SK-N-SH (cell line): ENCODE data around the gene POLR3GL. TPM values are rescaled to one million over a fixed set of nuclear protein-coding genes. Genes with fewer than 3 reads are reported as not detected.
A peak's percentile ranks its signal among the peaks of the same experiment; 100 is the strongest.

Source experiments
- CTCF ChIA-PET: fragments of 300-600, 350-600 bp; formaldehyde crosslinking; extraction: SDS; loops from one replicate; lab custom pipeline; 2021; lab: Yijun Ruan, JAX
- POLR2A ChIA-PET: fragments of 350-600 bp; sonication (Branson Sonifier 250); formaldehyde crosslinking; extraction: SDS; loops from one replicate; lab custom pipeline; 2020; ENCODE audit warnings: antibody characterized with exemption, inconsistent platforms; lab: Yijun Ruan, JAX
- DNase-seq: peaks from one replicate; pipeline ENCODE4 v3.0.0; 2012
- H2AFZ ChIP-seq: fragments of 200-600 bp; sonication (generic); 2 replicates; pipeline ENCODE4 v1.8.1; 2016; ENCODE audit warnings: antibody characterized with exemption, mild to moderate bottlenecking, low read depth
- H3F3A ChIP-seq: fragments of 200-600 bp; sonication (generic); replicated peaks from 2 replicates; pipeline ENCODE3; 2016; ENCODE audit warnings: antibody characterized with exemption, mild to moderate bottlenecking; ENCODE audit not compliant: insufficient read depth
- H3K27ac ChIP-seq, 2 experiments: fragments of 200-500 bp in 1 of 2; fragments of 200-600 bp in 1 of 2; sonication (Bioruptor generic) in 1 of 2; sonication (generic), shearing (Covaris generic) in 1 of 2; 2 replicates each; pipeline versions ENCODE4 v1.5.1 to v1.6.1; 2014 to 2016; ENCODE audit warnings: low read depth in 2 of 2, inconsistent platforms in 1 of 2, low read length in 1 of 2, mild to moderate bottlenecking in 1 of 2, mixed read lengths in 1 of 2
- H3K27me3 ChIP-seq: fragments of 200-600 bp; sonication (generic), shearing (Covaris generic); 2 replicates; pipeline ENCODE4 v1.6.1; 2016; ENCODE audit warnings: mixed run types; ENCODE audit not compliant: insufficient read depth
- H3K36me3 ChIP-seq, 2 experiments: fragments of 200-500 bp in 1 of 2; fragments of 200-600 bp in 1 of 2; sonication (Bioruptor generic) in 1 of 2; sonication (generic) in 1 of 2; replicated peaks in 1 of 2; 2 replicates each; pipeline versions ENCODE3 to v1.5.1; 2014 to 2016; ENCODE audit warnings: low read length in 1 of 2, mild to moderate bottlenecking in 1 of 2; ENCODE audit not compliant: insufficient read depth in 2 of 2, control insufficient read depth in 1 of 2
- H3K4me1 ChIP-seq, 2 experiments: fragments of 200-500 bp in 1 of 2; fragments of 200-600 bp in 1 of 2; sonication (Bioruptor generic) in 1 of 2; sonication (generic), shearing (Covaris generic) in 1 of 2; 2 replicates each; pipeline versions ENCODE4 v1.5.1 to v1.6.1; 2014 to 2016; ENCODE audit warnings: low read depth in 1 of 2, low read length in 1 of 2, mixed run types in 1 of 2; ENCODE audit not compliant: insufficient read depth in 2 of 2, control insufficient read depth in 1 of 2
- H3K4me2 ChIP-seq: fragments of 200-600 bp; sonication (generic), shearing (Covaris generic); 2 replicates; pipeline ENCODE4 v1.6.1; 2017; ENCODE audit warnings: mixed run types
- H3K4me3 ChIP-seq, 2 experiments: fragments of 200-500 bp in 1 of 2; fragments of 200-600 bp in 1 of 2; sonication (Bioruptor generic) in 1 of 2; sonication (generic), shearing (Covaris generic) in 1 of 2; 2 replicates each; pipeline versions ENCODE4 v1.5.1 to v1.8.1; 2014 to 2016; ENCODE audit warnings: low read depth in 2 of 2, inconsistent platforms in 1 of 2, low read length in 1 of 2, mild to moderate bottlenecking in 1 of 2, mixed read lengths in 1 of 2, moderate library complexity in 1 of 2
- H3K79me2 ChIP-seq: fragments of 200-600 bp; sonication (generic); 2 replicates; pipeline ENCODE4 v1.8.1; 2017; ENCODE audit warnings: mild to moderate bottlenecking; ENCODE audit not compliant: insufficient read depth
- H3K9ac ChIP-seq: fragments of 200-600 bp; sonication (generic); 2 replicates; pipeline ENCODE4 v1.6.1; 2017; ENCODE audit warnings: mixed run types
- H3K9me2 ChIP-seq: fragments of 200-600 bp; sonication (generic); 2 replicates; pipeline ENCODE4 v1.6.1; 2017; ENCODE audit warnings: mixed run types
- H3K9me3 ChIP-seq: fragments of 200-600 bp; sonication (generic); 2 replicates; pipeline ENCODE4 v1.6.1; 2017; ENCODE audit warnings: mixed run types, mild to moderate bottlenecking, moderate library complexity
- H4K20me1 ChIP-seq: fragments of 200-600 bp; sonication (generic); 2 replicates; pipeline ENCODE4 v1.6.1; 2017; ENCODE audit warnings: mild to moderate bottlenecking, mixed run types; ENCODE audit not compliant: insufficient read depth
- EZH2phosphoT487 ChIP-seq: fragments of 200-600 bp; sonication (generic); IDR thresholded peaks from 2 replicates; pipeline ENCODE4 v1.6.1; 2017; ENCODE audit warnings: low read depth, mixed run types, mild to moderate bottlenecking, antibody characterized with exemption, moderate library complexity, borderline replicate concordance
- FOXM1 ChIP-seq: IDR thresholded peaks from 2 replicates; pipeline ENCODE4 v1.4.0; 2012; ENCODE audit warnings: low read depth, mild to moderate bottlenecking
- GATA2 ChIP-seq: sonication (generic); formaldehyde crosslinking; IDR thresholded peaks from 2 replicates; pipeline ENCODE4 v1.5.0; 2020; ENCODE audit warnings: mild to moderate bottlenecking, missing genetic modification reagents
- MEF2A ChIP-seq: IDR thresholded peaks from 2 replicates; pipeline ENCODE4 v1.4.0; 2012; ENCODE audit warnings: low read depth, borderline replicate concordance
- MXI1 ChIP-seq: IDR thresholded peaks from 2 replicates; pipeline ENCODE4 v1.6.1; 2012; ENCODE audit warnings: mild to moderate bottlenecking, low read depth, low read length, improper control_type of control experiment
- NRF1 ChIP-seq: IDR thresholded peaks from 2 replicates; pipeline ENCODE4 v1.6.1; 2012; ENCODE audit warnings: low read depth, mild to moderate bottlenecking, low read length
- POLR2AphosphoS5 ChIP-seq: IDR thresholded peaks from 2 replicates; pipeline ENCODE4 v1.6.1; 2012; ENCODE audit warnings: low read depth, low read length
- RCOR1 ChIP-seq: fragments of 150-350 bp; IDR thresholded peaks from 2 replicates; pipeline ENCODE4 v1.6.1; 2017; ENCODE audit warnings: antibody characterized with exemption, low read length
- RFX5 ChIP-seq: IDR thresholded peaks from 2 replicates; pipeline ENCODE4 v1.6.1; 2012; ENCODE audit warnings: mild to moderate bottlenecking, improper control_type of control experiment, low read length
- RXRA ChIP-seq: IDR thresholded peaks from 2 replicates; pipeline ENCODE4 v1.4.0; 2012; ENCODE audit warnings: low read depth, mild to moderate bottlenecking, borderline replicate concordance
- SMC3 ChIP-seq: IDR thresholded peaks from 2 replicates; pipeline ENCODE4 v1.6.1; 2012; ENCODE audit warnings: low read depth, low read length, improper control_type of control experiment
- TAF1 ChIP-seq: IDR thresholded peaks from 2 replicates; pipeline ENCODE4 v1.6.1; 2012; ENCODE audit warnings: low read depth, mild to moderate bottlenecking, low read length, moderate library complexity, borderline replicate concordance
- TEAD4 ChIP-seq: IDR thresholded peaks from 2 replicates; pipeline ENCODE4 v1.4.0; 2012; ENCODE audit warnings: mild to moderate bottlenecking, borderline replicate concordance; ENCODE audit not compliant: insufficient read depth
- YY1 ChIP-seq: IDR thresholded peaks from 2 replicates; pipeline ENCODE4 v1.4.0; 2012; ENCODE audit warnings: low read depth, mild to moderate bottlenecking
- WGBS: methylation state at CpG from one replicate; pipeline ENCODE4 v1.1.6; 2017; ENCODE audit warnings: low lambda C conversion rate; 5-methylcytosine and 5-hydroxymethylcytosine counted together
- polyA plus RNA-seq, 3 experiments: library from polyadenylated mRNA; depleted of rRNA; stranded (reverse); fragments of >200 nt; gene quantifications; 2 replicates each; pipeline ENCODE4 v1.2.3, GENCODE V29; 2012
- TF ChIP-seq, protein P1 (sequence below): IDR thresholded peaks from 2 replicates; pipeline ENCODE4 v1.4.0; 2012; ENCODE audit warnings: low read depth, borderline replicate concordance
- TF ChIP-seq, protein P2 (sequence below): IDR thresholded peaks from 2 replicates; pipeline ENCODE4; 2012
- TF ChIP-seq, protein P3 (sequence below): IDR thresholded peaks from 2 replicates; pipeline ENCODE4 v1.6.1; 2012; ENCODE audit warnings: mild to moderate bottlenecking, low read depth, low read length, moderate library complexity
- TF ChIP-seq, protein P4 (sequence below): IDR thresholded peaks from 2 replicates; pipeline ENCODE4 v1.4.0; 2012; ENCODE audit warnings: low read depth, borderline replicate concordance
- TF ChIP-seq, protein P5 (sequence below): fragments of 150-350 bp; IDR thresholded peaks from 2 replicates; pipeline ENCODE4 v1.6.1; 2016; ENCODE audit warnings: mild to moderate bottlenecking, low read depth, low read length

Gene POLR3GL
- polyA plus RNA-seq, 1 of the 3 experiments (the other 2 are of a cell fraction) = 15.8 TPM

DNA sequence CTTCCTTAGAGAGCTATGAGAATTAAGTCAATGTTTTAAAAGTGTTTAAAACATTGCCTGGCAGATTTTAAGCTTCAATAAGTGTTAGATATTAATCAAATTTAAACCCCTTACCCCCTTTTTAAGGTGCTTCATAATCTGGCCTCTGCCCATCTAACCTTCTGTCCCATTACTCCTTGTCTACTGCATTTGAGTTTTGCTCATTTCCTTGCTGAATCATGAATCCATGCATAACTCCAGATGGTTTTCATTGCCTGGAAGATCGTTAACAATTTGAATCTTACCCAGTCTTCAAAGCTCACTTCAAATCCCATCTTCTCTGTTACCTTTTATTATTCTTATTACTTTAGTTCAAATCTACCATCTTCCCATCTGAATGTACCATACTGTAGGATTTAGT is 52.4 kb downstream of the POLR3GL start (continued):
- TF ChIP-seq, protein P1, sequence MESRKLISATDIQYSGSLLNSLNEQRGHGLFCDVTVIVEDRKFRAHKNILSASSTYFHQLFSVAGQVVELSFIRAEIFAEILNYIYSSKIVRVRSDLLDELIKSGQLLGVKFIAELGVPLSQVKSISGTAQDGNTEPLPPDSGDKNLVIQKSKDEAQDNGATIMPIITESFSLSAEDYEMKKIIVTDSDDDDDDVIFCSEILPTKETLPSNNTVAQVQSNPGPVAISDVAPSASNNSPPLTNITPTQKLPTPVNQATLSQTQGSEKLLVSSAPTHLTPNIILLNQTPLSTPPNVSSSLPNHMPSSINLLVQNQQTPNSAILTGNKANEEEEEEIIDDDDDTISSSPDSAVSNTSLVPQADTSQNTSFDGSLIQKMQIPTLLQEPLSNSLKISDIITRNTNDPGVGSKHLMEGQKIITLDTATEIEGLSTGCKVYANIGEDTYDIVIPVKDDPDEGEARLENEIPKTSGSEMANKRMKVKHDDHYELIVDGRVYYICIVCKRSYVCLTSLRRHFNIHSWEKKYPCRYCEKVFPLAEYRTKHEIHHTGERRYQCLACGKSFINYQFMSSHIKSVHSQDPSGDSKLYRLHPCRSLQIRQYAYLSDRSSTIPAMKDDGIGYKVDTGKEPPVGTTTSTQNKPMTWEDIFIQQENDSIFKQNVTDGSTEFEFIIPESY = no peak
- TF ChIP-seq, protein P2, sequence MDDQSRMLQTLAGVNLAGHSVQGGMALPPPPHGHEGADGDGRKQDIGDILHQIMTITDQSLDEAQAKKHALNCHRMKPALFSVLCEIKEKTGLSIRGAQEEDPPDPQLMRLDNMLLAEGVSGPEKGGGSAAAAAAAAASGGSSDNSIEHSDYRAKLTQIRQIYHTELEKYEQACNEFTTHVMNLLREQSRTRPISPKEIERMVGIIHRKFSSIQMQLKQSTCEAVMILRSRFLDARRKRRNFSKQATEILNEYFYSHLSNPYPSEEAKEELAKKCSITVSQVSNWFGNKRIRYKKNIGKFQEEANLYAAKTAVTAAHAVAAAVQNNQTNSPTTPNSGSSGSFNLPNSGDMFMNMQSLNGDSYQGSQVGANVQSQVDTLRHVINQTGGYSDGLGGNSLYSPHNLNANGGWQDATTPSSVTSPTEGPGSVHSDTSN = peak; percentile 50; the same call in 1 of the 2 replicates
- TF ChIP-seq EZH2phosphoT487 = no peak
- TF ChIP-seq, protein P3, sequence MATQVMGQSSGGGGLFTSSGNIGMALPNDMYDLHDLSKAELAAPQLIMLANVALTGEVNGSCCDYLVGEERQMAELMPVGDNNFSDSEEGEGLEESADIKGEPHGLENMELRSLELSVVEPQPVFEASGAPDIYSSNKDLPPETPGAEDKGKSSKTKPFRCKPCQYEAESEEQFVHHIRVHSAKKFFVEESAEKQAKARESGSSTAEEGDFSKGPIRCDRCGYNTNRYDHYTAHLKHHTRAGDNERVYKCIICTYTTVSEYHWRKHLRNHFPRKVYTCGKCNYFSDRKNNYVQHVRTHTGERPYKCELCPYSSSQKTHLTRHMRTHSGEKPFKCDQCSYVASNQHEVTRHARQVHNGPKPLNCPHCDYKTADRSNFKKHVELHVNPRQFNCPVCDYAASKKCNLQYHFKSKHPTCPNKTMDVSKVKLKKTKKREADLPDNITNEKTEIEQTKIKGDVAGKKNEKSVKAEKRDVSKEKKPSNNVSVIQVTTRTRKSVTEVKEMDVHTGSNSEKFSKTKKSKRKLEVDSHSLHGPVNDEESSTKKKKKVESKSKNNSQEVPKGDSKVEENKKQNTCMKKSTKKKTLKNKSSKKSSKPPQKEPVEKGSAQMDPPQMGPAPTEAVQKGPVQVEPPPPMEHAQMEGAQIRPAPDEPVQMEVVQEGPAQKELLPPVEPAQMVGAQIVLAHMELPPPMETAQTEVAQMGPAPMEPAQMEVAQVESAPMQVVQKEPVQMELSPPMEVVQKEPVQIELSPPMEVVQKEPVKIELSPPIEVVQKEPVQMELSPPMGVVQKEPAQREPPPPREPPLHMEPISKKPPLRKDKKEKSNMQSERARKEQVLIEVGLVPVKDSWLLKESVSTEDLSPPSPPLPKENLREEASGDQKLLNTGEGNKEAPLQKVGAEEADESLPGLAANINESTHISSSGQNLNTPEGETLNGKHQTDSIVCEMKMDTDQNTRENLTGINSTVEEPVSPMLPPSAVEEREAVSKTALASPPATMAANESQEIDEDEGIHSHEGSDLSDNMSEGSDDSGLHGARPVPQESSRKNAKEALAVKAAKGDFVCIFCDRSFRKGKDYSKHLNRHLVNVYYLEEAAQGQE = no peak
- TF ChIP-seq POLR2AphosphoS5 = no peak
- no peak for TF ChIP-seq RCOR1
- TF ChIP-seq NRF1 = no peak
- TF ChIP-seq, all 33 proteins: peak for 5

DNA sequence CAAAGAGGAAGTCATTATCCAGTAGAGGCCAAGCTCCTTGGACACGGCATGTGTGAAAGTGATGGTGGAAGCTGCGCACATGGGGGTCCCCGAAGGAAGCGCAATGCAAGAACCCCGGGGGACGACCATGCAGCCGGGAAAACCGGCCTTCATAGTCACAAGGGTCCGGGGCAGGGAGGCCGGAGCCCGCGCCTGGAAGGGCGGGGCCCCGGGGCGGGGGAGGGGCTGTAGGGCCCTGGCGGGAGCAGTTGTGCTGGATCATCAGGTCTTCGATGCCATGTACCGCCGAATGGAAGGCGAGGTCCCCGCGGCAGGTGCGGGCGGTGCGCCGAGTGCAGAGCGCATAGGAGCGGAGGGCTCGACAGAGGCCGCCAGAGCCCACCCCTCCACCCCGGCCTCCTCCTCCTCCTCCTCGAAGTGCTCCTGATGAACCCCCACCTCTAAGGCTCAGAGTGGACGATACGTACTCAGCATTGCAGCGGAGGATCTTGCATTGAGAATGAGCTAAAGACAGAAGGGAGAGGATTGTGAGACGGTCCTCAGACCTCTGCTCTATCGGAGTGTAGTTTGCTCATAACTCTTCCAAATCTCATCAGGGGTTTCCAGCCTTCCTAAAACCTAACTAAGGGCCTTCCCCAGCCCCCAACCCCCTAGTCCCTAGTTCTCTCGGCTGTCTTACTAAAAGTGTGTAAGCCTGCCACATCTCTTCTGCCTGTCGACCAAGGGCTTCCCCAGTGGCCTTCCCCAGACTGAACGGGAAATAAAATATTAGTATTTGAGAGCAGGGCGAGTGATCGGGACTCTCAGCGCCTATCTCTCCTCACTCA is 55.0 kb downstream of the POLR3GL start:
- DNase-seq = no peak
- H3K79me2 ChIP-seq = no peaks in the 10 kb centered on the region
- CTCF ChIA-PET = interaction anchor here (0.9 to 6.5 kb wide), 4 partner anchors 11 to 128 kb away, joined by 3 to 41 read pairs (median 4); no protein-coding TSS in a partner anchor
- H3K4me1 ChIP-seq = peaks cover 2 to 9% of the 10 kb centered on the region in 2 experiments; a peak in 3 of 4 replicates
- no peaks in the 10 kb centered on the region for H3K9me2 ChIP-seq
- H2AFZ ChIP-seq = no peak overlapping the region
- H3K9me3 ChIP-seq = no peaks in the 10 kb centered on the region
- H3F3A ChIP-seq = peaks cover 13% of the 10 kb centered on the region
- no peaks in the 10 kb centered on the region for H3K36me3 ChIP-seq
- no peak overlapping the region for H3K4me2 ChIP-seq
- H3K9ac ChIP-seq = no peak overlapping the region
- no peak overlapping the region for H3K27ac ChIP-seq
- no peaks in the 10 kb centered on the region for H4K20me1 ChIP-seq
- no peaks in the 10 kb centered on the region for H3K27me3 ChIP-seq
- H3K4me3 ChIP-seq = no peak overlapping the region
- POLR2A ChIA-PET = no interaction called here
- WGBS = 65% methylated on average over 19 of the region's 43 CpGs
- TF ChIP-seq RFX5 = no peak
- no peak for TF ChIP-seq FOXM1
- no peak for TF ChIP-seq GATA2 (CRISPR knock-in tag)
- TF ChIP-seq, protein P4, sequence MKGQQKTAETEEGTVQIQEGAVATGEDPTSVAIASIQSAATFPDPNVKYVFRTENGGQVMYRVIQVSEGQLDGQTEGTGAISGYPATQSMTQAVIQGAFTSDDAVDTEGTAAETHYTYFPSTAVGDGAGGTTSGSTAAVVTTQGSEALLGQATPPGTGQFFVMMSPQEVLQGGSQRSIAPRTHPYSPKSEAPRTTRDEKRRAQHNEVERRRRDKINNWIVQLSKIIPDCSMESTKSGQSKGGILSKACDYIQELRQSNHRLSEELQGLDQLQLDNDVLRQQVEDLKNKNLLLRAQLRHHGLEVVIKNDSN = no peak
- TF ChIP-seq, protein P5, sequence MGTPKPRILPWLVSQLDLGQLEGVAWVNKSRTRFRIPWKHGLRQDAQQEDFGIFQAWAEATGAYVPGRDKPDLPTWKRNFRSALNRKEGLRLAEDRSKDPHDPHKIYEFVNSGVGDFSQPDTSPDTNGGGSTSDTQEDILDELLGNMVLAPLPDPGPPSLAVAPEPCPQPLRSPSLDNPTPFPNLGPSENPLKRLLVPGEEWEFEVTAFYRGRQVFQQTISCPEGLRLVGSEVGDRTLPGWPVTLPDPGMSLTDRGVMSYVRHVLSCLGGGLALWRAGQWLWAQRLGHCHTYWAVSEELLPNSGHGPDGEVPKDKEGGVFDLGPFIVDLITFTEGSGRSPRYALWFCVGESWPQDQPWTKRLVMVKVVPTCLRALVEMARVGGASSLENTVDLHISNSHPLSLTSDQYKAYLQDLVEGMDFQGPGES = no peak
- no peak for TF ChIP-seq YY1
- TF ChIP-seq, protein P1 = no peak
- TF ChIP-seq RXRA = no peak
- TF ChIP-seq MXI1 = no peak
- no peak for TF ChIP-seq TEAD4
- no peak for TF ChIP-seq TAF1
- no peak for TF ChIP-seq MEF2A
- no peak for TF ChIP-seq SMC3
